ENCODE measurements around the gene GRIA4.

- no peak for TF ChIP-seq ZNF140 (tag by site-specific recombination; IDR thresholded peaks at IDR 0.05)
- no peak for TF ChIP-seq CTCF (tag by site-specific recombination; IDR thresholded peaks at IDR 0.05)
- no peak for TF ChIP-seq ZNF274 (IDR thresholded peaks at IDR 0.05; ENCODE audit: low read length)
- TF ChIP-seq ZNF274 (tag by site-specific recombination; IDR thresholded peaks at IDR 0.05; ENCODE audit: borderline replicate concordance): no peak
- TF ChIP-seq ZBTB20 (tag by site-specific recombination; IDR thresholded peaks at IDR 0.05): no peak
- TF ChIP-seq TCF7L2 (IDR thresholded peaks at IDR 0.05; ENCODE audit: borderline replicate concordance, low read depth, low read length): no peak
- no peak for TF ChIP-seq PRDM4 (tag by site-specific recombination; IDR thresholded peaks at IDR 0.05)
- TF ChIP-seq ZNF114 (tag by site-specific recombination; IDR thresholded peaks at IDR 0.05): no peak
- no peak for TF ChIP-seq HOXA7 (CRISPR knock-in tag; IDR thresholded peaks at IDR 0.05; ENCODE audit: borderline replicate concordance)
- TF ChIP-seq ATF2 (tag by site-specific recombination; IDR thresholded peaks at IDR 0.05; ENCODE audit: low read depth): no peak
- no peak for TF ChIP-seq ZNF768 (tag by site-specific recombination; IDR thresholded peaks at IDR 0.05)
These were observed 2.9 kb downstream of the GRIA4 start for GRCh38 chr11:105612771-105613170.

All from HEK293 (cell line).